ENCODE results near the gene SDK2.
A peak's percentile ranks its signal among the peaks of the same experiment; 100 is the strongest.

SDK2 gene

DNA sequence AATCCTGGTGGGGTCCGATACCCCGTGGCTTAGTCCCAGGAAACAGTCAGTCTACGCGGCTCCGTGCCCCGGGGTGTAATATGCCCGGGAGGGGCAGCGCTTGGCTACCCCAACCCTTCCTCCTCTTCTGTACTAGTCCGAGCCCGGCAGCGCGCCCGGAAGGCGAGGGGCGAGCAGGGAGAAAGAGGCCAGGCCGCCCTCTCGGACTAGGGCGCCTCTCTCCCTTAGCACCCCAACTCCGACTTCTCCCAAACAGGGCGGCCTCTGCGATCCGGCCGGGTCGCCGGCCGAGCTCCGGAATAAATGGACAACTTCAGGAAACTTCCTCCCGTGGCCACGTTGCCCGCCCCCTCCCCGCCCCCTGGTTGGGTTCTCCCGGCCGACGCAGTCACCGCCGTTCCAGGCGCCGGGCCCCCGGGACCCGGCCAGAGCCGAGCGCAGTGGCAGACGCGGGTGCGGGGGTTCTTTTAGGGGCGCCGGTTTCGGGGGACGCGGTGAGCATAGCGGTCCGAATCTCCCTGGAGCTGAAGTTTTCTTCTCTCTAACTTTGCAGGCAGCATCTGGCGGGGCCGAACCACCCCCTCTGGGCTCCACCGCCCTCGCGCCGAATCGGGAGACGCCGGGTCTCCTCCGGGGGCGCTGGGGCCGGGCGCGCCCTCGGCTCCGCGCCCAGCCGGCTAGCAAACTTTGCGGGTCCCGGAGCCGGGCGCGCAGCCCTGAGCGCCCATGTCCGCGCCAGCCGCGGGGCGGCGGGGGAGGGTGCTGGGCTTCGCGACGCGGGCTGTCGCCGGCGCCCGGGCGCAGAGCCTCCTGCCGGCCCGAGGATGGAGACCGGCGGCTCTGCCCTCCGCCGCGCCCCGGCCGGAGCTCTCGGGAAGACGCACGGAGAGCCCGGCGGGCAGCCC, at the start of gene SDK2:
Gene SDK2, minus strand, starts transcription at position 301 of the 905 bp plus-strand sequence. CDS start 357 bp downstream, outside the sequence.
- Histone ChIP-seq H3K36me3 (ENCODE audit: control insufficient read depth in 1 of 2, insufficient read depth in 2 of 2, low read length in 2 of 2) (no peaks in the 10 kb centered on the region), H3K27me3 (ENCODE audit: low read depth, low read length) (peaks cover 42% of the 10 kb centered on the region), H3K9me3 (ENCODE audit: control insufficient read depth in 1 of 2, low read length in 2 of 2) (no peaks in the 10 kb centered on the region), H3K4me1 (ENCODE audit: control insufficient read depth in 1 of 2, insufficient read depth in 2 of 2, low read length in 2 of 2) (peaks cover 0 to 21% of the 10 kb centered on the region in 2 donors), H3K27ac (ENCODE audit: low read length) (no peak within 1 kb of the TSS), H3K4me3 (ENCODE audit: low read depth in 1 of 2, low read length in 2 of 2) (peak within 1 kb of the TSS; percentile 42 to 71)

DNA sequence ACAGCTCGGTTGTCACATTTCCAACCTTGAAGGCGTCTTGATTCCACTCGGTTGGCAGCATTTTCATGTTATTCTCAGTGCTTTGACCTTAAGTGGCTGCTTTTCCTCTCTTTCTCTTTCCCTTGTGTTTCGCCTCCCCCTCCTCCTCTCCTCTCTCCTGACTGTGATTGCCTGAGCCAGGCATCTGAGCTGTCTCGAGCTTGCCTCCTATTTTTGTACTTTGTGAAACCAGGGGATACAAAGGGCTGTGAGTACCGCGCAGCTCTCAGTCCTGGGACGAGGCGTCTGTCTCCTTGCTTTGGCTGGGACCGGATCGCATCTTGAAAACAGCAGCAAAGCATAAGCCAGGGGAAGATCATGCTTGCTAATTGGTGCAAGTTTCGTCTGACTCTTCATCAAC, 48.8 kb upstream of the SDK2 start:
- Histone ChIP-seq H3K27ac (ENCODE audit: low read length) (no peak overlapping the region), H3K4me3 (ENCODE audit: low read depth in 1 of 2, low read length in 2 of 2) (no peak overlapping the region)

GRCh38 chr17:73691321-73691766, 47.1 kb upstream of the SDK2 start:
- Histone ChIP-seq H3K36me3 (ENCODE audit: control insufficient read depth in 1 of 2, insufficient read depth in 2 of 2, low read length in 2 of 2) (no peaks in the 10 kb centered on the region), H3K27me3 (ENCODE audit: low read depth, low read length) (no peaks in the 10 kb centered on the region), H3K9me3 (ENCODE audit: control insufficient read depth in 1 of 2, low read length in 2 of 2) (peaks cover 0 to 2% of the 10 kb centered on the region in 2 donors), H3K4me3 (ENCODE audit: low read depth in 1 of 2, low read length in 2 of 2) (no peak overlapping the region), H3K4me1 (ENCODE audit: control insufficient read depth in 1 of 2, insufficient read depth in 2 of 2, low read length in 2 of 2) (no peaks in the 10 kb centered on the region), H3K27ac (ENCODE audit: low read length) (no peak overlapping the region)

More for the DNA sequence above, 48.8 kb upstream of the SDK2 start:
- no peaks in the 10 kb centered on the region for H3K9me3 ChIP-seq (ENCODE audit: control insufficient read depth in 1 of 2, low read length in 2 of 2)
- H3K27me3 ChIP-seq (ENCODE audit: low read depth, low read length): no peaks in the 10 kb centered on the region
- H3K4me1 ChIP-seq (ENCODE audit: control insufficient read depth in 1 of 2, insufficient read depth in 2 of 2, low read length in 2 of 2): no peaks in the 10 kb centered on the region
- H3K36me3 ChIP-seq (ENCODE audit: control insufficient read depth in 1 of 2, insufficient read depth in 2 of 2, low read length in 2 of 2): no peaks in the 10 kb centered on the region

- Histone ChIP-seq H3K9me3 (ENCODE audit: control insufficient read depth in 1 of 2, low read length in 2 of 2) (peaks cover 0 to 5% of the 10 kb centered on the region in 2 donors), H3K4me3 (ENCODE audit: low read depth in 1 of 2, low read length in 2 of 2) (no peak overlapping the region), H3K4me1 (ENCODE audit: control insufficient read depth in 1 of 2, insufficient read depth in 2 of 2, low read length in 2 of 2) (no peaks in the 10 kb centered on the region), H3K36me3 (ENCODE audit: control insufficient read depth in 1 of 2, insufficient read depth in 2 of 2, low read length in 2 of 2) (no peaks in the 10 kb centered on the region), H3K27me3 (ENCODE audit: low read depth, low read length) (no peaks in the 10 kb centered on the region), H3K27ac (ENCODE audit: low read length) (no peak overlapping the region)
These were observed 46.4 kb upstream of the SDK2 start for GRCh38 chr17:73690676-73691075.

- Histone ChIP-seq H3K36me3 (ENCODE audit: control insufficient read depth in 1 of 2, insufficient read depth in 2 of 2, low read length in 2 of 2) (no peaks in the 10 kb centered on the region), H3K27ac (ENCODE audit: low read length) (no peak overlapping the region), H3K4me3 (ENCODE audit: low read depth in 1 of 2, low read length in 2 of 2) (no peak overlapping the region), H3K27me3 (ENCODE audit: low read depth, low read length) (no peaks in the 10 kb centered on the region), H3K4me1 (ENCODE audit: control insufficient read depth in 1 of 2, insufficient read depth in 2 of 2, low read length in 2 of 2) (no peaks in the 10 kb centered on the region), H3K9me3 (ENCODE audit: control insufficient read depth in 1 of 2, low read length in 2 of 2) (peaks cover 0 to 5% of the 10 kb centered on the region in 2 donors)
These were observed 45.5 kb upstream of the SDK2 start for GRCh38 chr17:73689596-73690275.

GRCh38 chr17:73686961-73687360, 42.7 kb upstream of the SDK2 start:
- Histone ChIP-seq H3K9me3 (ENCODE audit: control insufficient read depth in 1 of 2, low read length in 2 of 2) (peaks cover 0 to 15% of the 10 kb centered on the region in 2 donors), H3K27me3 (ENCODE audit: low read depth, low read length) (no peaks in the 10 kb centered on the region), H3K4me3 (ENCODE audit: low read depth in 1 of 2, low read length in 2 of 2) (no peak overlapping the region)

GRCh38 chr17:73686126-73686525, 41.9 kb upstream of the SDK2 start:
- Histone ChIP-seq H3K27ac (ENCODE audit: low read length) (no peak overlapping the region), H3K27me3 (ENCODE audit: low read depth, low read length) (no peaks in the 10 kb centered on the region), H3K4me1 (ENCODE audit: control insufficient read depth in 1 of 2, insufficient read depth in 2 of 2, low read length in 2 of 2) (no peaks in the 10 kb centered on the region), H3K9me3 (ENCODE audit: control insufficient read depth in 1 of 2, low read length in 2 of 2) (peaks cover 0 to 23% of the 10 kb centered on the region in 2 donors), H3K36me3 (ENCODE audit: control insufficient read depth in 1 of 2, insufficient read depth in 2 of 2, low read length in 2 of 2) (no peaks in the 10 kb centered on the region), H3K4me3 (ENCODE audit: low read depth in 1 of 2, low read length in 2 of 2) (no peak overlapping the region)

More at GRCh38 chr17:73686961-73687360, 42.7 kb upstream of the SDK2 start:
- Histone ChIP-seq H3K36me3 (ENCODE audit: control insufficient read depth in 1 of 2, insufficient read depth in 2 of 2, low read length in 2 of 2) (no peaks in the 10 kb centered on the region), H3K27ac (ENCODE audit: low read length) (no peak overlapping the region), H3K4me1 (ENCODE audit: control insufficient read depth in 1 of 2, insufficient read depth in 2 of 2, low read length in 2 of 2) (no peaks in the 10 kb centered on the region)

- H3K27ac ChIP-seq (ENCODE audit: low read length): no peak overlapping the region
- no peak overlapping the region for H3K4me3 ChIP-seq (ENCODE audit: low read depth in 1 of 2, low read length in 2 of 2)
- H3K4me1 ChIP-seq (ENCODE audit: control insufficient read depth in 1 of 2, insufficient read depth in 2 of 2, low read length in 2 of 2): no peaks in the 10 kb centered on the region
- H3K9me3 ChIP-seq (ENCODE audit: control insufficient read depth in 1 of 2, low read length in 2 of 2): peaks cover 0 to 23% of the 10 kb centered on the region in 2 donors
- no peaks in the 10 kb centered on the region for H3K36me3 ChIP-seq (ENCODE audit: control insufficient read depth in 1 of 2, insufficient read depth in 2 of 2, low read length in 2 of 2)
- no peaks in the 10 kb centered on the region for H3K27me3 ChIP-seq (ENCODE audit: low read depth, low read length)
These were observed 39.9 kb upstream of the SDK2 start for GRCh38 chr17:73684183-73684582.

GRCh38 chr17:73683771-73684170, 39.5 kb upstream of the SDK2 start:
- Histone ChIP-seq H3K27me3 (ENCODE audit: low read depth, low read length) (no peaks in the 10 kb centered on the region), H3K4me3 (ENCODE audit: low read depth in 1 of 2, low read length in 2 of 2) (no peak overlapping the region)

DNA sequence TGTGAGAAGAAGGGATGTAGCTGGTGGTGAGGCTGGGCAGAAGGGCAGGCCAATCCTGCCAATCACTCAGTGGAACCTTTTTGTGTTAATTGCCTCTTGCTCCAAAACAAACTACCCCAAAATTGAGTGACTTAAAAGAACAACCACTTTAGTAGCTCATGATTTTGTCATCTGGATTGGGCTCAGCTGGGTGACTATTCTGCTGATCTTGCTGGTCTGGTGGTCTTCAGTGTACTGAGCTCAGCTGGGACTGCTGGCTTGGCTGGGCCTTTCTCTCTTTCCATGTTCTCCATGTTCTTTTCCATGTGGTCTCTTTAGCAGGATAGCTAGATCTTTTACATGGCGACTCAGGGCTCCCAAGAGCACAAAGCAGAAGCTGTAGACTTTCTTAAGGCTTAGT, 37.7 kb upstream of the SDK2 start:
- Histone ChIP-seq H3K27me3 (ENCODE audit: low read depth, low read length) (no peaks in the 10 kb centered on the region), H3K4me3 (ENCODE audit: low read depth in 1 of 2, low read length in 2 of 2) (no peak overlapping the region), H3K36me3 (ENCODE audit: control insufficient read depth in 1 of 2, insufficient read depth in 2 of 2, low read length in 2 of 2) (no peaks in the 10 kb centered on the region), H3K9me3 (ENCODE audit: control insufficient read depth in 1 of 2, low read length in 2 of 2) (peaks cover 0 to 23% of the 10 kb centered on the region in 2 donors), H3K27ac (ENCODE audit: low read length) (no peak overlapping the region), H3K4me1 (ENCODE audit: control insufficient read depth in 1 of 2, insufficient read depth in 2 of 2, low read length in 2 of 2) (no peaks in the 10 kb centered on the region)

More at GRCh38 chr17:73683771-73684170, 39.5 kb upstream of the SDK2 start:
- no peak overlapping the region for H3K27ac ChIP-seq (ENCODE audit: low read length)
- H3K36me3 ChIP-seq (ENCODE audit: control insufficient read depth in 1 of 2, insufficient read depth in 2 of 2, low read length in 2 of 2): no peaks in the 10 kb centered on the region
- H3K4me1 ChIP-seq (ENCODE audit: control insufficient read depth in 1 of 2, insufficient read depth in 2 of 2, low read length in 2 of 2): no peaks in the 10 kb centered on the region
- H3K9me3 ChIP-seq (ENCODE audit: control insufficient read depth in 1 of 2, low read length in 2 of 2): peaks cover 0 to 23% of the 10 kb centered on the region in 2 donors

DNA sequence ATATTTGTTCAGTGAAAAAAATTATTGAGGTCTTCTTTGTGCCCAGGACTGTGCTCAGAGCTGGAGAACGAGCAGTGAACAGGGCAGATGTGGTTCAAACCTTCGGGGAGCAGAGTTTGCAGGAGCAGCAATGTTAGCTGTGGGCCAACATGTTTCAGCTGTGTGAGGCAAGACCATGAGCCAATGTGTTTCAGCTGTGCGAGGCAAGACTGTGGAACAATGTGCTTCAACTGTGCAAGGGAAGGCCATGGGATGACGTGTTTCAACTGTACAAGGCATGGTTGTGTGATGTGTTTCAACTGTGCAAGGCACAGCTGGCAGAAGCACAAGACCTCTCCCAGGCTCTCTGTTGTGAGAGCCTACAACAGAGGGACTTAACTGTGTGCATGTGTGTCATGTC, 35.2 kb upstream of the SDK2 start:
- Histone ChIP-seq H3K4me1 (ENCODE audit: control insufficient read depth in 1 of 2, insufficient read depth in 2 of 2, low read length in 2 of 2) (no peaks in the 10 kb centered on the region), H3K36me3 (ENCODE audit: control insufficient read depth in 1 of 2, insufficient read depth in 2 of 2, low read length in 2 of 2) (no peaks in the 10 kb centered on the region), H3K27ac (ENCODE audit: low read length) (no peak overlapping the region), H3K9me3 (ENCODE audit: control insufficient read depth in 1 of 2, low read length in 2 of 2) (peaks cover 0 to 19% of the 10 kb centered on the region in 2 donors), H3K4me3 (ENCODE audit: low read depth in 1 of 2, low read length in 2 of 2) (no peak overlapping the region), H3K27me3 (ENCODE audit: low read depth, low read length) (no peaks in the 10 kb centered on the region)

Measured in muscle layer of duodenum (tissue), 2 donors.